OCI-LY1 (cell line): ENCODE results near the gene RASSF8.

Experiments
- H2AFZ ChIP-seq: fragments of 200-600 bp; sonication (generic), shearing (Covaris generic); 2 replicates; pipeline ENCODE4 v1.6.0; 2014; ENCODE audit warnings: antibody characterized with exemption, mild to moderate bottlenecking, low read length
- H3F3A ChIP-seq: fragments of 200-600 bp; sonication (generic), shearing (Covaris generic); 2 replicates; pipeline ENCODE4 v1.6.0; 2014; ENCODE audit warnings: mild to moderate bottlenecking, antibody characterized with exemption, low read length, moderate library complexity; ENCODE audit not compliant: insufficient read depth
- H3K27ac ChIP-seq: fragments of 200-600 bp; sonication (generic); 2 replicates; pipeline ENCODE4 v1.5.1; 2014; ENCODE audit warnings: low read length, mixed run types, mild to moderate bottlenecking, low read depth; ENCODE audit not compliant: poor library complexity, severe bottlenecking
- H3K27me3 ChIP-seq: fragments of 200-600 bp; sonication (generic); 2 replicates; pipeline ENCODE4 v1.6.0; 2014; ENCODE audit warnings: antibody characterized with exemption, mild to moderate bottlenecking, low read length, moderate library complexity; ENCODE audit not compliant: insufficient read depth
- H3K36me3 ChIP-seq: fragments of 200-600 bp; sonication (generic); 2 replicates; pipeline ENCODE4 v1.6.1; 2014; ENCODE audit warnings: mild to moderate bottlenecking, antibody characterized with exemption, low read length, moderate library complexity, mixed read lengths; ENCODE audit not compliant: insufficient read depth
- H3K4me1 ChIP-seq: fragments of 200-600 bp; sonication (generic); 2 replicates; pipeline ENCODE4 v1.5.1; 2014; ENCODE audit warnings: mild to moderate bottlenecking, low read length, moderate library complexity; ENCODE audit not compliant: insufficient read depth, severe bottlenecking
- H3K4me2 ChIP-seq: fragments of 200-600 bp; sonication (generic), shearing (Covaris generic); 2 replicates; pipeline ENCODE4 v1.6.1; 2014; ENCODE audit warnings: low read length
- H3K4me3 ChIP-seq: fragments of 200-600 bp; sonication (generic); 2 replicates; pipeline ENCODE4 v1.5.1; 2014; ENCODE audit warnings: low read length, low read depth, mild to moderate bottlenecking, mixed read lengths; ENCODE audit not compliant: poor library complexity, severe bottlenecking
- H3K79me2 ChIP-seq: fragments of 200-600 bp; shearing (Covaris generic); 2 replicates; pipeline ENCODE4 v1.6.1; 2016; ENCODE audit warnings: mixed run types, low read length, mixed read lengths; ENCODE audit not compliant: insufficient read depth
- H3K9ac ChIP-seq: fragments of 200-600 bp; sonication (generic), shearing (Covaris generic); 2 replicates; pipeline ENCODE4 v1.6.1; 2014; ENCODE audit warnings: mild to moderate bottlenecking, low read length, mixed read lengths
- H3K9me2 ChIP-seq: fragments of 200-600 bp; sonication (generic), shearing (Covaris generic); 2 replicates; pipeline ENCODE4 v1.6.1; 2014; ENCODE audit warnings: low read depth, mild to moderate bottlenecking, low read length, mixed read lengths
- H3K9me3 ChIP-seq: fragments of 200-600 bp; shearing (Covaris generic); 2 replicates; pipeline ENCODE4 v1.6.1; 2014; ENCODE audit warnings: low read length, mixed read lengths
- H4K20me1 ChIP-seq: fragments of 200-600 bp; sonication (generic), shearing (Covaris generic); 2 replicates; pipeline ENCODE4 v1.6.0; 2016; ENCODE audit warnings: mild to moderate bottlenecking, low read length; ENCODE audit not compliant: insufficient read depth
- CTCF ChIP-seq: fragments of 200-600 bp; sonication (generic), shearing (Covaris generic); IDR thresholded peaks from 2 replicates; pipeline ENCODE4 v1.5.1; 2017; ENCODE audit warnings: mild to moderate bottlenecking, antibody characterized with exemption, low read length, moderate library complexity, mixed read lengths
- EZH2 ChIP-seq: fragments of 200-600 bp; sonication (generic), shearing (Covaris generic); IDR thresholded peaks from 2 replicates; pipeline ENCODE4 v1.8.0; 2017; ENCODE audit warnings: borderline replicate concordance, mixed run types, mild to moderate bottlenecking, antibody characterized with exemption, low read length, moderate library complexity, mixed read lengths

The RASSF8 gene

GRCh38 chr12:26128168-26128567 lies 169.7 kb downstream of the RASSF8 start:
- no peak overlapping the region for H3K27ac ChIP-seq
- H3K4me1 ChIP-seq: peaks cover 21% of the 10 kb centered on the region
- H3K9ac ChIP-seq: no peak overlapping the region
- H3K9me2 ChIP-seq: no peaks in the 10 kb centered on the region
- no peak overlapping the region for H3K4me2 ChIP-seq
- TF ChIP-seq EZH2 (no peak), CTCF (no peak)
- peaks cover 9% of the 10 kb centered on the region; the same call in 1 of the 2 replicates for H3K27me3 ChIP-seq
- H3F3A ChIP-seq: no peaks in the 10 kb centered on the region
- H3K36me3 ChIP-seq: no peaks in the 10 kb centered on the region
- no peak overlapping the region for H2AFZ ChIP-seq
- H3K9me3 ChIP-seq: no peaks in the 10 kb centered on the region
- no peaks in the 10 kb centered on the region for H3K79me2 ChIP-seq
- no peaks in the 10 kb centered on the region for H4K20me1 ChIP-seq
- H3K4me3 ChIP-seq: no peak overlapping the region
